Measurements from ENCODE around the gene ARHGEF28.

ARHGEF28 gene

GRCh38 chr5:73979321-73979720 lies 353.3 kb downstream of the ARHGEF28 start:
- no peak overlapping the region for H3K9ac ChIP-seq (ENCODE audit: low read length in 5 of 5)
- no peak overlapping the region for H3K4me3 ChIP-seq (ENCODE audit: low read depth in 1 of 5, low read length in 5 of 5)
- no peaks in the 10 kb centered on the region for H3K27me3 ChIP-seq (ENCODE audit: control insufficient read depth in 5 of 5, insufficient read depth in 4 of 5, low read length in 5 of 5)

GRCh38 chr5:73981704-73982103 lies 355.7 kb downstream of the ARHGEF28 start:
- Histone ChIP-seq H3K9ac (ENCODE audit: low read length in 5 of 5) (no peak overlapping the region), H3K4me1 (ENCODE audit: control insufficient read depth in 5 of 5, insufficient read depth in 5 of 5, low read length in 5 of 5) (no peaks in the 10 kb centered on the region), H3K4me3 (ENCODE audit: low read depth in 1 of 5, low read length in 5 of 5) (no peak overlapping the region), H3K36me3 (ENCODE audit: control insufficient read depth in 5 of 5, insufficient read depth in 5 of 5, low read length in 5 of 5) (no peaks in the 10 kb centered on the region), H3K27ac (ENCODE audit: low read depth, low read length) (no peak overlapping the region), H3K27me3 (ENCODE audit: control insufficient read depth in 5 of 5, insufficient read depth in 4 of 5, low read length in 5 of 5) (no peaks in the 10 kb centered on the region), H3K9me3 (ENCODE audit: control insufficient read depth in 5 of 5, low read length in 5 of 5) (no peaks in the 10 kb centered on the region)

More at GRCh38 chr5:73979321-73979720, 353.3 kb downstream of the ARHGEF28 start:
- Histone ChIP-seq H3K36me3 (ENCODE audit: control insufficient read depth in 5 of 5, insufficient read depth in 5 of 5, low read length in 5 of 5) (no peaks in the 10 kb centered on the region), H3K27ac (ENCODE audit: low read depth, low read length) (no peak overlapping the region), H3K9me3 (ENCODE audit: control insufficient read depth in 5 of 5, low read length in 5 of 5) (no peaks in the 10 kb centered on the region), H3K4me1 (ENCODE audit: control insufficient read depth in 5 of 5, insufficient read depth in 5 of 5, low read length in 5 of 5) (no peaks in the 10 kb centered on the region)

- Histone ChIP-seq H3K27ac (ENCODE audit: low read depth, low read length) (no peak overlapping the region), H3K4me3 (ENCODE audit: low read depth in 1 of 5, low read length in 5 of 5) (no peak overlapping the region), H3K9ac (ENCODE audit: low read length in 5 of 5) (no peak overlapping the region), H3K27me3 (ENCODE audit: control insufficient read depth in 5 of 5, insufficient read depth in 4 of 5, low read length in 5 of 5) (no peaks in the 10 kb centered on the region), H3K4me1 (ENCODE audit: control insufficient read depth in 5 of 5, insufficient read depth in 5 of 5, low read length in 5 of 5) (no peaks in the 10 kb centered on the region), H3K36me3 (ENCODE audit: control insufficient read depth in 5 of 5, insufficient read depth in 5 of 5, low read length in 5 of 5) (no peaks in the 10 kb centered on the region), H3K9me3 (ENCODE audit: control insufficient read depth in 5 of 5, low read length in 5 of 5) (no peaks in the 10 kb centered on the region)
These were observed 357.6 kb downstream of the ARHGEF28 start for GRCh38 chr5:73983644-73984043.

- no peaks in the 10 kb centered on the region for H3K4me1 ChIP-seq (ENCODE audit: control insufficient read depth in 5 of 5, insufficient read depth in 5 of 5, low read length in 5 of 5)
- H3K27me3 ChIP-seq (ENCODE audit: control insufficient read depth in 5 of 5, insufficient read depth in 4 of 5, low read length in 5 of 5) = no peaks in the 10 kb centered on the region
- H3K4me3 ChIP-seq (ENCODE audit: low read depth in 1 of 5, low read length in 5 of 5) = no peak overlapping the region
- no peak overlapping the region for H3K9ac ChIP-seq (ENCODE audit: low read length in 5 of 5)
- H3K36me3 ChIP-seq (ENCODE audit: control insufficient read depth in 5 of 5, insufficient read depth in 5 of 5, low read length in 5 of 5) = no peaks in the 10 kb centered on the region
- no peaks in the 10 kb centered on the region for H3K9me3 ChIP-seq (ENCODE audit: control insufficient read depth in 5 of 5, low read length in 5 of 5)
- H3K27ac ChIP-seq (ENCODE audit: low read depth, low read length) = no peak overlapping the region
These were observed 359.1 kb downstream of the ARHGEF28 start for GRCh38 chr5:73985145-73985544.

- H3K4me1 ChIP-seq (ENCODE audit: control insufficient read depth in 5 of 5, insufficient read depth in 5 of 5, low read length in 5 of 5) = no peaks in the 10 kb centered on the region
- no peak overlapping the region for H3K9ac ChIP-seq (ENCODE audit: low read length in 5 of 5)
- no peak overlapping the region for H3K27ac ChIP-seq (ENCODE audit: low read depth, low read length)
- no peak overlapping the region for H3K4me3 ChIP-seq (ENCODE audit: low read depth in 1 of 5, low read length in 5 of 5)
- H3K27me3 ChIP-seq (ENCODE audit: control insufficient read depth in 5 of 5, insufficient read depth in 4 of 5, low read length in 5 of 5) = no peaks in the 10 kb centered on the region
- no peaks in the 10 kb centered on the region for H3K9me3 ChIP-seq (ENCODE audit: control insufficient read depth in 5 of 5, low read length in 5 of 5)
- no peaks in the 10 kb centered on the region for H3K36me3 ChIP-seq (ENCODE audit: control insufficient read depth in 5 of 5, insufficient read depth in 5 of 5, low read length in 5 of 5)
These were observed 360.7 kb downstream of the ARHGEF28 start for GRCh38 chr5:73986729-73987128.

- Histone ChIP-seq H3K4me1 (ENCODE audit: control insufficient read depth in 5 of 5, insufficient read depth in 5 of 5, low read length in 5 of 5) (no peaks in the 10 kb centered on the region), H3K27me3 (ENCODE audit: control insufficient read depth in 5 of 5, insufficient read depth in 4 of 5, low read length in 5 of 5) (peaks cover 0 to 3% (median 0%) of the 10 kb centered on the region in 5 donors), H3K9me3 (ENCODE audit: control insufficient read depth in 5 of 5, low read length in 5 of 5) (no peaks in the 10 kb centered on the region), H3K4me3 (ENCODE audit: low read depth in 1 of 5, low read length in 5 of 5) (no peak overlapping the region), H3K27ac (ENCODE audit: low read depth, low read length) (no peak overlapping the region), H3K36me3 (ENCODE audit: control insufficient read depth in 5 of 5, insufficient read depth in 5 of 5, low read length in 5 of 5) (no peaks in the 10 kb centered on the region), H3K9ac (ENCODE audit: low read length in 5 of 5) (no peak overlapping the region)
These were observed 361.9 kb downstream of the ARHGEF28 start for GRCh38 chr5:73987915-73988314.

- Histone ChIP-seq H3K27me3 (ENCODE audit: control insufficient read depth in 5 of 5, insufficient read depth in 4 of 5, low read length in 5 of 5) (peaks cover 0 to 3% (median 0%) of the 10 kb centered on the region in 5 donors), H3K4me3 (ENCODE audit: low read depth in 1 of 5, low read length in 5 of 5) (no peak overlapping the region), H3K9me3 (ENCODE audit: control insufficient read depth in 5 of 5, low read length in 5 of 5) (no peaks in the 10 kb centered on the region), H3K36me3 (ENCODE audit: control insufficient read depth in 5 of 5, insufficient read depth in 5 of 5, low read length in 5 of 5) (no peaks in the 10 kb centered on the region), H3K27ac (ENCODE audit: low read depth, low read length) (no peak overlapping the region), H3K9ac (ENCODE audit: low read length in 5 of 5) (no peak overlapping the region), H3K4me1 (ENCODE audit: control insufficient read depth in 5 of 5, insufficient read depth in 5 of 5, low read length in 5 of 5) (no peaks in the 10 kb centered on the region)
These were observed 364.0 kb downstream of the ARHGEF28 start for GRCh38 chr5:73989956-73990355.

Data from subcutaneous abdominal adipose tissue (tissue), 5 donors.